Endodermal cell (in vitro differentiated cells): ENCODE measurements around the gene NCK2. TPM values are rescaled to one million over a fixed set of nuclear protein-coding genes. Genes with fewer than 3 reads are reported as not detected.

Experiments
- DNase-seq: peaks from one replicate; pipeline ENCODE4 v3.0.0-alpha.2; 2017
- H3K27ac ChIP-seq: 2 replicates; pipeline ENCODE4 v1.5.1; 2013; ENCODE audit warnings: mild to moderate bottlenecking, low read depth, low read length, moderate library complexity
- H3K27me3 ChIP-seq: 2 replicates; pipeline ENCODE4 v1.6.1; 2013; ENCODE audit warnings: mild to moderate bottlenecking, low read length, moderate library complexity; ENCODE audit not compliant: insufficient read depth, control insufficient read depth, poor library complexity, severe bottlenecking
- H3K36me3 ChIP-seq: 2 replicates; pipeline ENCODE4 v1.7.0; 2013; ENCODE audit warnings: mild to moderate bottlenecking, low read length, moderate library complexity; ENCODE audit not compliant: control insufficient read depth, insufficient read depth
- H3K4me1 ChIP-seq: one replicate; pipeline ENCODE4 v1.7.0; 2013; ENCODE audit warnings: low read length; ENCODE audit not compliant: control insufficient read depth, insufficient read depth
- H3K4me3 ChIP-seq: 2 replicates; pipeline ENCODE4 v1.5.1; 2013; ENCODE audit warnings: mild to moderate bottlenecking, low read length, moderate library complexity
- H3K9ac ChIP-seq: 2 replicates; pipeline ENCODE4 v1.6.1; 2013; ENCODE audit warnings: mild to moderate bottlenecking, low read length, moderate library complexity; ENCODE audit not compliant: poor library complexity, severe bottlenecking; ENCODE audit errors: extremely low read depth
- H3K9me3 ChIP-seq: 2 replicates; pipeline ENCODE4 v1.6.1; 2013; ENCODE audit warnings: mild to moderate bottlenecking, low read length, moderate library complexity; ENCODE audit not compliant: control insufficient read depth
- H3K27ac Mint-ChIP-seq: 2 replicates; pipeline ENCODE4 v1.8.0; 2020; ENCODE audit warnings: mixed read lengths
- H3K27me3 Mint-ChIP-seq: 2 replicates; pipeline ENCODE4 v1.8.0; 2021; ENCODE audit warnings: mild to moderate bottlenecking, mixed read lengths; ENCODE audit not compliant: insufficient read depth
- H3K36me3 Mint-ChIP-seq: 2 replicates; pipeline ENCODE4 v1.8.0; 2020; ENCODE audit warnings: low read depth, mixed read lengths
- H3K4me1 Mint-ChIP-seq: 2 replicates; pipeline ENCODE4 v1.8.0; 2020; ENCODE audit warnings: mixed read lengths
- H3K4me3 Mint-ChIP-seq: 2 replicates; pipeline ENCODE4 v1.8.0; 2020; ENCODE audit warnings: mild to moderate bottlenecking, moderate library complexity, mixed read lengths
- H3K9me3 Mint-ChIP-seq: 2 replicates; pipeline ENCODE4 v1.8.0; 2020; ENCODE audit warnings: mild to moderate bottlenecking, mixed read lengths
- CTCF ChIP-seq: fragments of 200-600 bp; sonication (generic); conservative IDR thresholded peaks from 2 replicates; pipeline ENCODE4 v1.5.0; 2021; ENCODE audit warnings: antibody characterized with exemption, mild to moderate bottlenecking
- WGBS, 2 experiments: methylation state at CpG; one replicate each; pipeline versions ENCODE4 v1.1.5 to v1.1.7; 2013; ENCODE audit warnings: missing lambda C conversion rate in 2 of 2, mixed read lengths in 1 of 2; ENCODE audit not compliant: insufficient coverage in 1 of 2, insufficient read length in 1 of 2; 5-methylcytosine and 5-hydroxymethylcytosine counted together
- total RNA-seq, 2 donors: library from RNA; stranded (reverse); fragmentation: NEBNext Ultra II Directional in 1 of 2; extraction: Animal tissue kit (Norgen Biotek cat#: 25700) in 1 of 2; gene quantifications; 2 replicates in 1 of 2; 3 replicates in 1 of 2; pipeline ENCODE4 v1.2.1, GENCODE V29; 2021

The NCK2 gene
- total RNA-seq, 2 donors from 2014 or later = 58.9 to 63.8 TPM

DNA sequence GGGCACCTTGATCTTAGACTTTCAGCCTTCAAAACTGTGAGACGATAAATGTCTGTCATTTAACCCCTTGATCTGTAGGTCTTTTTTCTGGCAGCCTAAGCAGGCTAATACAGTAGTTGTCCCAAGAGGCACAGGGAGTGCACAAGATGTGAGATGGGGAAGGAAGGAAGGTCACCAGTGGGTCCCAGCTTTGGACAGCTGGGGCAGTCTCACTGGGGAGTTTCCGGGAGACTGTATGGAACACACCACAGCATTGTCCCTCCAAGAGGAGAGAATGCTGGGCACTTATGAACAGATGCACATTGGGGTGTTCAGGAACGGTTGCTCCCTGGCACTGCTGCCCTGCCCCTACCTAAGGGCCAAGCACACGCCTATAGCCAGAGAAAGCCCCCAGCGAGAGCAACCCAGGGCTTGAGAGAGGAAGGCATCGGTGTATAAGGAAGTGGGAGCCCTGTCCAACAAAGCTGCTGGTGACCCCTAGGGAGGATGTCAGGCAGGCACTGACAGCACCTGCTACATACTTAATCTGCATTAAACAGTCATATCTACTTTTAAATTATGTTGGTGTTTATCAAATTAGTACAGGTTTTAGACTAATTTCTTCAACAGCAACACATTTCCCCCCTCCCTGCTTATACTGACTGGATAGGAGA, 11.6 kb upstream of the NCK2 start:
- Mint-ChIP-seq H3K27me3 (peaks cover 11% of the 10 kb centered on the region), H3K27ac (no peak overlapping the region), H3K4me1 (no peaks in the 10 kb centered on the region), H3K4me3 (no peak overlapping the region), H3K36me3 (no peaks in the 10 kb centered on the region), H3K9me3 (peaks cover 13% of the 10 kb centered on the region)
- Histone ChIP-seq H3K9me3 (no peaks in the 10 kb centered on the region), H3K4me1 (no peaks in the 10 kb centered on the region), H3K27ac (no peak overlapping the region), H3K27me3 (no peaks in the 10 kb centered on the region), H3K4me3 (no peak overlapping the region), H3K9ac (no peak overlapping the region), H3K36me3 (no peaks in the 10 kb centered on the region)
- TF ChIP-seq CTCF = no peak
- peak; percentile 22 for DNase-seq
- WGBS, 2 experiments = 84 to 93% methylated on average over 2 to 6 of the region's 6 CpGs

GRCh38 chr2:105733875-105734274, 10.8 kb upstream of the NCK2 start:
- no peaks in the 10 kb centered on the region for H3K4me1 ChIP-seq
- H3K9me3 ChIP-seq = no peaks in the 10 kb centered on the region
- Mint-ChIP-seq H3K4me3 (no peak overlapping the region), H3K9me3 (peaks cover 9% of the 10 kb centered on the region), H3K36me3 (no peaks in the 10 kb centered on the region), H3K4me1 (no peaks in the 10 kb centered on the region), H3K27me3 (peaks cover 9% of the 10 kb centered on the region), H3K27ac (no peak overlapping the region)
- DNase-seq = peak; percentile 26
- no peak overlapping the region for H3K27ac ChIP-seq
- no peak overlapping the region for H3K9ac ChIP-seq
- WGBS, 2 experiments = 90% methylated on average over 1 to 5 of the region's 5 CpGs
- H3K36me3 ChIP-seq = no peaks in the 10 kb centered on the region
- no peaks in the 10 kb centered on the region for H3K27me3 ChIP-seq
- TF ChIP-seq CTCF = no peak
- no peak overlapping the region for H3K4me3 ChIP-seq

- H3K27me3 ChIP-seq = no peaks in the 10 kb centered on the region
- H3K36me3 ChIP-seq = no peaks in the 10 kb centered on the region
- H3K27ac ChIP-seq = no peak overlapping the region
- H3K4me1 Mint-ChIP-seq = no peaks in the 10 kb centered on the region
- H3K27me3 Mint-ChIP-seq = peaks cover 12% of the 10 kb centered on the region
- WGBS, 2 experiments = 91 to 100% methylated on average over 1 to 4 of the region's 4 CpGs
- TF ChIP-seq CTCF = no peak
- DNase-seq = no peak
- H3K9ac ChIP-seq = no peak overlapping the region
- H3K4me3 ChIP-seq = no peak overlapping the region
- no peaks in the 10 kb centered on the region for H3K36me3 Mint-ChIP-seq
- no peaks in the 10 kb centered on the region for H3K9me3 ChIP-seq
- no peak overlapping the region for H3K27ac Mint-ChIP-seq
- no peak overlapping the region for H3K4me3 Mint-ChIP-seq
- H3K4me1 ChIP-seq = no peaks in the 10 kb centered on the region
- peaks cover 6% of the 10 kb centered on the region for H3K9me3 Mint-ChIP-seq
Observed at GRCh38 chr2:105734762-105735538, 9.8 kb upstream of the NCK2 start.
